ENCODE results near the gene OMG. TPM values are rescaled to one million over a fixed set of nuclear protein-coding genes. Genes with fewer than 3 reads are reported as not detected.

The OMG gene
- polyA plus RNA-seq, 1 of the 3 experiments (the other 2 are of a cell fraction) = 0.61 TPM

GRCh38 chr17:31309556-31309955 is 12.5 kb upstream of the OMG start (continued):
- no peak for TF ChIP-seq IRF3 (IDR thresholded peaks at IDR 0.05; ENCODE audit: low read depth, low read length)

GRCh38 chr17:31308372-31309334 is 11.6 kb upstream of the OMG start:
- Histone ChIP-seq H3K9me3 (no peaks in the 10 kb centered on the region), H3F3A (replicated peaks; ENCODE audit: insufficient read depth) (peaks cover 7% of the 10 kb centered on the region), H3K4me1 (ENCODE audit: control insufficient read depth in 1 of 2, insufficient read depth in 2 of 2, low read depth in 1 of 2, low read length in 1 of 2) (peaks cover 0 to under 1% of the 10 kb centered on the region in 2 experiments; a peak in 1 of 4 replicates), H3K4me2 (no peak overlapping the region), H4K20me1 (ENCODE audit: insufficient read depth) (no peaks in the 10 kb centered on the region), H3K36me3 (replicated peaks in 1 of 2; ENCODE audit: control insufficient read depth in 1 of 2, insufficient read depth in 2 of 2, low read length in 1 of 2) (peaks cover 0 to 12% of the 10 kb centered on the region in 2 experiments), H3K4me3 (ENCODE audit: low read depth in 2 of 2, low read length in 1 of 2) (no peak overlapping the region), H3K79me2 (ENCODE audit: insufficient read depth) (peaks cover 9% of the 10 kb centered on the region; the same call in 1 of the 2 replicates), H3K9ac (no peak overlapping the region), H2AFZ (ENCODE audit: low read depth) (no peak overlapping the region), H3K9me2 (no peaks in the 10 kb centered on the region), H3K27me3 (ENCODE audit: insufficient read depth) (no peaks in the 10 kb centered on the region), H3K27ac (ENCODE audit: low read depth in 2 of 2, low read length in 1 of 2) (no peak overlapping the region)
- DNase-seq = no peak
- no peak for TF ChIP-seq GABPA (IDR thresholded peaks at IDR 0.05; ENCODE audit: low read depth)
- TF ChIP-seq EZH2phosphoT487 (IDR thresholded peaks at IDR 0.05; ENCODE audit: borderline replicate concordance, low read depth) = no peak
- no peak for TF ChIP-seq FOXJ3 (CRISPR knock-in tag; IDR thresholded peaks at IDR 0.05)
- no peak for TF ChIP-seq POLR2AphosphoS5 (IDR thresholded peaks at IDR 0.05; ENCODE audit: low read depth, low read length)
- no peak for TF ChIP-seq SMC3 (IDR thresholded peaks at IDR 0.05; ENCODE audit: low read depth, low read length)
- no peak for TF ChIP-seq RCOR1 (IDR thresholded peaks at IDR 0.05; ENCODE audit: low read length)
- TF ChIP-seq TCF12 (IDR thresholded peaks at IDR 0.05) = no peak
- WGBS (ENCODE audit: low lambda C conversion rate) = 85% methylated on average over 5 of the region's 5 CpGs
- ChIA-PET CTCF (no interaction called here), POLR2A (no interaction called here)

GRCh38 chr17:31307640-31308039 is 10.6 kb upstream of the OMG start:
- peaks cover 8% of the 10 kb centered on the region; the same call in 1 of the 2 replicates for H3K79me2 ChIP-seq (ENCODE audit: insufficient read depth)
- no peaks in the 10 kb centered on the region for H3K9me3 ChIP-seq
- no peaks in the 10 kb centered on the region for H3K27me3 ChIP-seq (ENCODE audit: insufficient read depth)
- H3K36me3 ChIP-seq (replicated peaks in 1 of 2; ENCODE audit: control insufficient read depth in 1 of 2, insufficient read depth in 2 of 2, low read length in 1 of 2) = peaks cover 0 to 12% of the 10 kb centered on the region in 2 experiments
- no peak overlapping the region for H3K27ac ChIP-seq (ENCODE audit: low read depth in 2 of 2, low read length in 1 of 2)
- no peaks in the 10 kb centered on the region for H3K9me2 ChIP-seq
- peaks cover 3% of the 10 kb centered on the region for H3F3A ChIP-seq (replicated peaks; ENCODE audit: insufficient read depth)
- no peak overlapping the region for H3K4me2 ChIP-seq
- H3K4me3 ChIP-seq (ENCODE audit: low read depth in 2 of 2, low read length in 1 of 2) = no peak overlapping the region
- CTCF ChIA-PET = no interaction called here
- no peak overlapping the region for H3K9ac ChIP-seq
- 93% methylated on average over 1 of the region's 1 CpG for WGBS (ENCODE audit: low lambda C conversion rate)
- no peak overlapping the region for H2AFZ ChIP-seq (ENCODE audit: low read depth)
- DNase-seq = no peak
- POLR2A ChIA-PET = no interaction called here
- H3K4me1 ChIP-seq (ENCODE audit: control insufficient read depth in 1 of 2, insufficient read depth in 2 of 2, low read depth in 1 of 2, low read length in 1 of 2) = no peaks in the 10 kb centered on the region
- TF ChIP-seq RAD21 (IDR thresholded peaks at IDR 0.05; ENCODE audit: low read length) (no peak), ELF1 (IDR thresholded peaks at IDR 0.05) (no peak), NRF1 (IDR thresholded peaks at IDR 0.05; ENCODE audit: low read depth, low read length) (no peak), RFX5 (IDR thresholded peaks at IDR 0.05; ENCODE audit: low read length) (no peak), CTCF (IDR thresholded peaks at IDR 0.05) (no peak), TAF1 (IDR thresholded peaks at IDR 0.05; ENCODE audit: borderline replicate concordance, low read depth, low read length) (no peak), REST (IDR thresholded peaks at IDR 0.05; ENCODE audit: low read depth, low read length) (no peak), EZH2phosphoT487 (IDR thresholded peaks at IDR 0.05; ENCODE audit: borderline replicate concordance, low read depth) (no peak), CHD2 (IDR thresholded peaks at IDR 0.05; ENCODE audit: low read length, partially characterized antibody) (no peak)
- H4K20me1 ChIP-seq (ENCODE audit: insufficient read depth) = no peaks in the 10 kb centered on the region

Data from SK-N-SH (cell line).